Liver (tissue), 9 donors: ENCODE measurements around the gene LRRC4B. TPM values are rescaled to one million over a fixed set of nuclear protein-coding genes. Genes with fewer than 3 reads are reported as not detected.

ENCODE experiments used
- DNase-seq: peaks from one replicate; pipeline ENCODE4 v3.0.0-alpha.2; 2017; ENCODE audit warnings: low spot score
- H3K27ac ChIP-seq, 2 donors: one replicate each; pipeline ENCODE4 v1.7.0; 2013; ENCODE audit warnings: inconsistent platforms in 2 of 2, low read length in 2 of 2, control low read depth in 1 of 2, low read depth in 1 of 2, mild to moderate bottlenecking in 1 of 2
- H3K27me3 ChIP-seq, 4 donors: one replicate each; pipeline versions ENCODE4 v1.6.1 to v1.7.0; 2013; ENCODE audit warnings: low read length in 3 of 4, inconsistent platforms in 1 of 4, mild to moderate bottlenecking in 1 of 4, moderate library complexity in 1 of 4; ENCODE audit not compliant: control insufficient read depth in 4 of 4, insufficient read depth in 4 of 4
- H3K36me3 ChIP-seq, 4 donors: one replicate each; pipeline versions ENCODE4 v1.6.1 to v1.7.0; 2013; ENCODE audit warnings: low read length in 3 of 4, mild to moderate bottlenecking in 3 of 4, low read depth in 1 of 4, moderate library complexity in 1 of 4; ENCODE audit not compliant: control insufficient read depth in 4 of 4, insufficient read depth in 3 of 4
- H3K4me1 ChIP-seq, 4 donors: one replicate each; pipeline versions ENCODE4 v1.6.1 to v1.7.0; 2013; ENCODE audit warnings: low read length in 3 of 4, mild to moderate bottlenecking in 3 of 4, moderate library complexity in 1 of 4; ENCODE audit not compliant: control insufficient read depth in 4 of 4, insufficient read depth in 4 of 4
- H3K4me3 ChIP-seq, 3 donors: one replicate each; pipeline versions ENCODE4 v1.6.1 to v1.7.0; 2013; ENCODE audit warnings: low read length in 3 of 3, control low read depth in 1 of 3, low read depth in 1 of 3, mild to moderate bottlenecking in 1 of 3
- H3K9ac ChIP-seq, 2 donors: one replicate each; pipeline ENCODE4 v1.7.0; 2013; ENCODE audit warnings: low read length in 2 of 2, mild to moderate bottlenecking in 2 of 2, moderate library complexity in 2 of 2, control low read depth in 1 of 2, low read depth in 1 of 2
- H3K9me3 ChIP-seq, 4 donors: one replicate each; pipeline versions ENCODE4 v1.6.1 to v1.7.0; 2013; ENCODE audit warnings: low read length in 3 of 4; ENCODE audit not compliant: control insufficient read depth in 4 of 4
- ATF3 ChIP-seq: IDR thresholded peaks from 2 replicates; pipeline ENCODE4 v1.6.1; 2016; ENCODE audit warnings: antibody characterized with exemption
- EGR1 ChIP-seq, 2 donors: IDR thresholded peaks; 2 replicates each; pipeline ENCODE4 v1.6.1; 2016 to 2018; ENCODE audit warnings: antibody characterized with exemption in 2 of 2, low read depth in 2 of 2
- FOXA1 ChIP-seq: IDR thresholded peaks from 2 replicates; pipeline ENCODE4 v1.6.1; 2016; ENCODE audit warnings: antibody characterized with exemption
- FOXA2 ChIP-seq: IDR thresholded peaks from 2 replicates; pipeline ENCODE4 v1.6.1; 2016; ENCODE audit warnings: antibody characterized with exemption
- GABPA ChIP-seq, 2 donors: IDR thresholded peaks in 1 of 2; conservative IDR thresholded peaks in 1 of 2; 2 replicates each; pipeline ENCODE4 v1.6.1; 2016; ENCODE audit warnings: antibody characterized with exemption in 2 of 2, mild to moderate bottlenecking in 1 of 2, moderate library complexity in 1 of 2
- HNF4A ChIP-seq, 2 donors: conservative IDR thresholded peaks; 2 replicates each; pipeline ENCODE4 v1.6.1; 2016; ENCODE audit warnings: antibody characterized with exemption in 2 of 2, mild to moderate bottlenecking in 2 of 2
- HNF4G ChIP-seq: IDR thresholded peaks from 2 replicates; pipeline ENCODE4 v1.6.1; 2016; ENCODE audit warnings: antibody characterized with exemption
- JUND ChIP-seq, 2 donors: IDR thresholded peaks; 2 replicates each; pipeline ENCODE4 v1.6.1; 2016; ENCODE audit warnings: antibody characterized with exemption in 2 of 2
- MAX ChIP-seq: IDR thresholded peaks from 2 replicates; pipeline ENCODE4 v1.6.1; 2016; ENCODE audit warnings: antibody characterized with exemption
- NR2F2 ChIP-seq: IDR thresholded peaks from 2 replicates; pipeline ENCODE4 v1.6.1; 2016; ENCODE audit warnings: antibody characterized with exemption
- RAD21 ChIP-seq, 2 donors: IDR thresholded peaks; 2 replicates each; pipeline ENCODE4 v1.6.1; 2016; ENCODE audit warnings: antibody characterized with exemption in 2 of 2, mild to moderate bottlenecking in 2 of 2
- REST ChIP-seq: IDR thresholded peaks from 2 replicates; pipeline ENCODE4 v1.6.1; 2016; ENCODE audit warnings: antibody characterized with exemption, mild to moderate bottlenecking
- RXRA ChIP-seq, 2 donors: IDR thresholded peaks; 2 replicates each; pipeline ENCODE4 v1.6.1; 2017 to 2018; ENCODE audit warnings: antibody characterized with exemption in 2 of 2, mild to moderate bottlenecking in 1 of 2
- SP1 ChIP-seq: IDR thresholded peaks from 2 replicates; pipeline ENCODE4 v1.6.1; 2018; ENCODE audit warnings: antibody characterized with exemption, mild to moderate bottlenecking
- TAF1 ChIP-seq: conservative IDR thresholded peaks from 2 replicates; pipeline ENCODE4 v1.6.1; 2016; ENCODE audit warnings: antibody characterized with exemption, mild to moderate bottlenecking
- YY1 ChIP-seq: IDR thresholded peaks from 2 replicates; pipeline ENCODE4 v1.6.1; 2016; ENCODE audit warnings: antibody characterized with exemption, mild to moderate bottlenecking
- ZBTB33 ChIP-seq: IDR thresholded peaks from 2 replicates; pipeline ENCODE4 v1.6.1; 2016; ENCODE audit warnings: antibody characterized with exemption
- WGBS: extraction: QIAGEN DNeasy Blood & Tissue Kit; methylation state at CpG from one replicate; pipeline ENCODE4 v1.1.7; 2013; 5-methylcytosine and 5-hydroxymethylcytosine counted together
- polyA plus RNA-seq, 2 donors: library from polyadenylated mRNA; stranded (reverse) in 1 of 2; unstranded in 1 of 2; fragments of 200-250 nt in 1 of 2; fragments of >200 nt in 1 of 2; fragmentation: Nextera tagmentation in 1 of 2; extraction: Ambion mirVana in 1 of 2; gene quantifications; one replicate each; pipeline versions ENCODE4 v1.2.1 to v1.2.3, GENCODE V29; 2013 to 2015
- total RNA-seq, 2 donors: library from RNA; depleted of rRNA; stranded (reverse); fragments of >200 nt; gene quantifications; one replicate each; pipeline ENCODE4 v1.2.3, GENCODE V29; 2014
- TF ChIP-seq, protein P1 (sequence below): fragments of 150-350 bp; IDR thresholded peaks from 2 replicates; pipeline ENCODE4 v1.5.1; 2017; ENCODE audit warnings: improper control_type of control experiment, low read depth, low read length; ENCODE audit not compliant: missing input control
- donor health status: healthy.
- donor health status: healthy.
- donor health status: healthy.
- donor health status: healthy.
- donor health status: healthy.

Gene LRRC4B
- total and polyA plus RNA-seq, 4 donors = 0.11 to 1.1 (median 0.79) TPM

DNA sequence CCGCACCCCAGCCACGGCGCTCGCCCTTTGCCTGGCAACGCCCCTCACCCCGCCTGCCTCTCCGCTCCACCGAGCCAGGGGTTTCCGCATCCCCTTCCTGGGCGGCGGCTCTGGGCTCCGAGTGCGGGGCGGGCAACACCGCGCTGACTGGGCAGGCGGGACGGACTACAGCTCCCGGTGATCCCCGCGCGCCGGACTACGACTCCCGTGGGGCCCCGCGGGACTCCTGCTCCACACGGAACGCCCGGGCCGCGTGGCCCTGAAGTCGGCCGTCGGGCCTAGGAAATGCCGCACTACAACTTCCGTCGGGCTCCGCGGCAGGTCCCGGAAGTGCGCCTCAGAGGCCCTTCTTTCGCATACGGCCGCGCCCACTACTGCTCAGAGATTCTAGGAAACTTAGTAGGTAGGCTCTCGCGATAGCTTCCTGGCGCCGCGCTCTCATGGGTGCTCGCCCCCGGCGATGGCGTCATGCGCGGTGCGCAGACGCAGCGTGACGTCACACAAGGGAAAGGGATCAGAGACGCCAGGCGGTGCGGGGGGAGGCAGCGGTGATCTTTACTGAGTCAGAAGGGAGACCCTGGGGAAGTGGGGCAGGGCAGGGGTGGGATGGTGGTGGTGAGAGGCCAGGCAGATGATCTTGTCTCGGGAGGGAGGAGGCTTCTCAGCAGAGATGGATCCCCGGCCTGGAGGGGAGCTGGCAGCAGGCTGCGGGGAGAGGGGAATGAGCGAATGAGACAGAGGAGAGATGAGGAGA lies 57.0 kb downstream of the LRRC4B start, which contains the start of gene JOSD2:
JOSD2 (minus strand) TSS at position 123 of the 754 bp plus-strand sequence. CDS start 760 bp downstream, outside the sequence.
- 3% methylated on average over 69 of the region's 69 CpGs for WGBS
- DNase-seq = peak; percentile 94
- Histone ChIP-seq H3K27me3 (no peaks in the 10 kb centered on the region), H3K9me3 (no peaks in the 10 kb centered on the region), H3K27ac (peak within 1 kb of the TSS; percentile 79 to 89), H3K4me3 (peak within 1 kb of the TSS; percentile 54 to 73 (median 71)), H3K36me3 (no peaks in the 10 kb centered on the region), H3K4me1 (peaks cover 10 to 26% (median 18%) of the 10 kb centered on the region in 4 donors), H3K9ac (peak within 1 kb of the TSS; percentile 15 to 21)
- peak; percentile 54 to 73 for TF ChIP-seq EGR1 (IDR thresholded peaks at IDR 0.05; ENCODE audit: low read depth in 2 of 2)
- peak; percentile 94 for TF ChIP-seq MAX
- TF ChIP-seq YY1 = peak; percentile 85
- TF ChIP-seq HNF4A (conservative IDR thresholded peaks at IDR 0.05) = peak in 1 of 2 donors; percentile 17
- TF ChIP-seq HNF4G = no peak
- TF ChIP-seq TAF1 = no peak
- no peak for TF ChIP-seq ATF3
- TF ChIP-seq RAD21 (IDR thresholded peaks at IDR 0.05) = no peak
- peak; percentile 21 to 37 for TF ChIP-seq JUND (IDR thresholded peaks at IDR 0.05)
- peak; percentile 99 for TF ChIP-seq ZBTB33
- peak; percentile 60 for TF ChIP-seq REST
- TF ChIP-seq RXRA (IDR thresholded peaks at IDR 0.05) = peak; percentile 27 to 31
- TF ChIP-seq GABPA (IDR thresholded peaks at IDR 0.05 in 1 of 2, conservative IDR thresholded peaks at IDR 0.05 in 1 of 2) = peak; percentile 87 to 97
- TF ChIP-seq FOXA1 = no peak
- TF ChIP-seq SP1 = peak; percentile 81
- TF ChIP-seq FOXA2 = no peak
- TF ChIP-seq, protein P1, sequence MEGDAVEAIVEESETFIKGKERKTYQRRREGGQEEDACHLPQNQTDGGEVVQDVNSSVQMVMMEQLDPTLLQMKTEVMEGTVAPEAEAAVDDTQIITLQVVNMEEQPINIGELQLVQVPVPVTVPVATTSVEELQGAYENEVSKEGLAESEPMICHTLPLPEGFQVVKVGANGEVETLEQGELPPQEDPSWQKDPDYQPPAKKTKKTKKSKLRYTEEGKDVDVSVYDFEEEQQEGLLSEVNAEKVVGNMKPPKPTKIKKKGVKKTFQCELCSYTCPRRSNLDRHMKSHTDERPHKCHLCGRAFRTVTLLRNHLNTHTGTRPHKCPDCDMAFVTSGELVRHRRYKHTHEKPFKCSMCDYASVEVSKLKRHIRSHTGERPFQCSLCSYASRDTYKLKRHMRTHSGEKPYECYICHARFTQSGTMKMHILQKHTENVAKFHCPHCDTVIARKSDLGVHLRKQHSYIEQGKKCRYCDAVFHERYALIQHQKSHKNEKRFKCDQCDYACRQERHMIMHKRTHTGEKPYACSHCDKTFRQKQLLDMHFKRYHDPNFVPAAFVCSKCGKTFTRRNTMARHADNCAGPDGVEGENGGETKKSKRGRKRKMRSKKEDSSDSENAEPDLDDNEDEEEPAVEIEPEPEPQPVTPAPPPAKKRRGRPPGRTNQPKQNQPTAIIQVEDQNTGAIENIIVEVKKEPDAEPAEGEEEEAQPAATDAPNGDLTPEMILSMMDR = no peak
- TF ChIP-seq NR2F2 = no peak
